ENCODE results near the gene TFB2M. TPM values are rescaled to one million over a fixed set of nuclear protein-coding genes. Genes with fewer than 3 reads are reported as not detected.
A peak's percentile ranks its signal among the peaks of the same experiment; 100 is the strongest.

Gene TFB2M
- total and polyA plus RNA-seq, 2 of the 13 experiments (the other 11 are each of a cell fraction or from before 2014, with no cell fraction given), result 15.7 to 31.4 TPM

DNA sequence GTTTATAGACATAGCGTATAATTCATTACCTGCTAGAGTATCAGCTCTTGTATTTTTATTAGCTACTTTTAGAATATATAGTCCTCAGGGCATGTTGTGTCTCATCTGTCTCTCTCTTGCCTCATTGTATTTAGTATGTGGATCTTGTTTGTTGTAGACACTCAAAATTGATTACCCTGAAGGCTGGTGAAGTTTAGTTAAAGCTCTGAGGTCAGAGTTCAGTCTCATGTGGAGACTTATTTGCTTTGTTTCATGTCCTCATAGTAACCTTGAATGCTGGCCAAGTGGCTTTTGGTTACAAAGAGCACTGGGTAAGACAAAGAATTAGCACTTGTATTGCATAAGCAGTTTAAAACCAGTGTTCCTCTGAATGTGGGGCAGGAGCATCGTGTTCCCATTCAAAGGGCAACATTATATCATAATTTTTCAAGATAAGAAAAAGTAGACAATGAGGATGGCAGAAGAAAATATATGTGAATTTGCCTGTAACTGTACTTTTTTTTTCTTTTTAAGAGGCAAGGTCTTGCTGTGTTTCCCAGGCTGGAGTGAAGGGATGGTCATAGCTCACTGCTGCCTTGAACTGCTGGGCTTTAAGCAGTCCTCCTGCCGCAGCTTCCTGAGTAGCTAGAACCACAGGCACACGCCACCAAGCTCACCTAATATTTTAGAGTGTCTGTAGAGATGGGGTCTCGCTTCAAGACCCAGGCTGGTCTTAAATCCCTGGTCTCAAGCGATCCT lies 17.6 kb upstream of the TFB2M start (continued):
- TF ChIP-seq, protein P1, sequence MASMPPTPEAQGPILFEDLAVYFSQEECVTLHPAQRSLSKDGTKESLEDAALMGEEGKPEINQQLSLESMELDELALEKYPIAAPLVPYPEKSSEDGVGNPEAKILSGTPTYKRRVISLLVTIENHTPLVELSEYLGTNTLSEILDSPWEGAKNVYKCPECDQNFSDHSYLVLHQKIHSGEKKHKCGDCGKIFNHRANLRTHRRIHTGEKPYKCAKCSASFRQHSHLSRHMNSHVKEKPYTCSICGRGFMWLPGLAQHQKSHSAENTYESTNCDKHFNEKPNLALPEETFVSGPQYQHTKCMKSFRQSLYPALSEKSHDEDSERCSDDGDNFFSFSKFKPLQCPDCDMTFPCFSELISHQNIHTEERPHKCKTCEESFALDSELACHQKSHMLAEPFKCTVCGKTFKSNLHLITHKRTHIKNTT (CRISPR knock-in tag; IDR thresholded peaks at IDR 0.05), result no peak
- TF ChIP-seq NAIF1 (CRISPR knock-in tag; IDR thresholded peaks at IDR 0.05; ENCODE audit: borderline replicate concordance) (no peak), HNRNPLL (IDR thresholded peaks at IDR 0.05; ENCODE audit: low read depth, low read length, poor library complexity, severe bottlenecking) (no peak), SIN3B (IDR thresholded peaks at IDR 0.05; ENCODE audit: low read length) (no peak), ZNF879 (CRISPR knock-in tag; IDR thresholded peaks at IDR 0.05) (no peak), ZNF225 (CRISPR knock-in tag; IDR thresholded peaks at IDR 0.05) (no peak), ZFP1 (CRISPR knock-in tag; IDR thresholded peaks at IDR 0.05) (0 out of 2 replicates have a peak, but pooled peaks have one; percentile 42), TOE1 (CRISPR knock-in tag; IDR thresholded peaks at IDR 0.05) (no peak), NONO (IDR thresholded peaks at IDR 0.05) (no peak), NONO (CRISPR knock-in tag; conservative IDR thresholded peaks at IDR 0.05) (peak; percentile 80), ZNF839 (CRISPR knock-in tag; IDR thresholded peaks at IDR 0.05; ENCODE audit: borderline replicate concordance) (no peak), ZSCAN21 (CRISPR knock-in tag; IDR thresholded peaks at IDR 0.05; ENCODE audit: borderline replicate concordance) (peak; percentile 83; the same call in 1 of the 2 replicates), KMT2A (CRISPR knock-in tag; IDR thresholded peaks at IDR 0.05) (peak; percentile 26; the same call in 1 of the 2 replicates), ZNF136 (CRISPR knock-in tag; IDR thresholded peaks at IDR 0.05; ENCODE audit: low read depth) (no peak), ZBTB42 (CRISPR knock-in tag; IDR thresholded peaks at IDR 0.05) (no peak)
- TF ChIP-seq, protein P2, sequence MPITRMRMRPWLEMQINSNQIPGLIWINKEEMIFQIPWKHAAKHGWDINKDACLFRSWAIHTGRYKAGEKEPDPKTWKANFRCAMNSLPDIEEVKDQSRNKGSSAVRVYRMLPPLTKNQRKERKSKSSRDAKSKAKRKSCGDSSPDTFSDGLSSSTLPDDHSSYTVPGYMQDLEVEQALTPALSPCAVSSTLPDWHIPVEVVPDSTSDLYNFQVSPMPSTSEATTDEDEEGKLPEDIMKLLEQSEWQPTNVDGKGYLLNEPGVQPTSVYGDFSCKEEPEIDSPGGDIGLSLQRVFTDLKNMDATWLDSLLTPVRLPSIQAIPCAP (CRISPR knock-in tag; IDR thresholded peaks at IDR 0.05; ENCODE audit: low read depth), result no peak
- TF ChIP-seq, protein P3, sequence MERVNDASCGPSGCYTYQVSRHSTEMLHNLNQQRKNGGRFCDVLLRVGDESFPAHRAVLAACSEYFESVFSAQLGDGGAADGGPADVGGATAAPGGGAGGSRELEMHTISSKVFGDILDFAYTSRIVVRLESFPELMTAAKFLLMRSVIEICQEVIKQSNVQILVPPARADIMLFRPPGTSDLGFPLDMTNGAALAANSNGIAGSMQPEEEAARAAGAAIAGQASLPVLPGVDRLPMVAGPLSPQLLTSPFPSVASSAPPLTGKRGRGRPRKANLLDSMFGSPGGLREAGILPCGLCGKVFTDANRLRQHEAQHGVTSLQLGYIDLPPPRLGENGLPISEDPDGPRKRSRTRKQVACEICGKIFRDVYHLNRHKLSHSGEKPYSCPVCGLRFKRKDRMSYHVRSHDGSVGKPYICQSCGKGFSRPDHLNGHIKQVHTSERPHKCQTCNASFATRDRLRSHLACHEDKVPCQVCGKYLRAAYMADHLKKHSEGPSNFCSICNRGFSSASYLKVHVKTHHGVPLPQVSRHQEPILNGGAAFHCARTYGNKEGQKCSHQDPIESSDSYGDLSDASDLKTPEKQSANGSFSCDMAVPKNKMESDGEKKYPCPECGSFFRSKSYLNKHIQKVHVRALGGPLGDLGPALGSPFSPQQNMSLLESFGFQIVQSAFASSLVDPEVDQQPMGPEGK (CRISPR knock-in tag; IDR thresholded peaks at IDR 0.05), result peak; percentile 59
- TF ChIP-seq, protein P4, sequence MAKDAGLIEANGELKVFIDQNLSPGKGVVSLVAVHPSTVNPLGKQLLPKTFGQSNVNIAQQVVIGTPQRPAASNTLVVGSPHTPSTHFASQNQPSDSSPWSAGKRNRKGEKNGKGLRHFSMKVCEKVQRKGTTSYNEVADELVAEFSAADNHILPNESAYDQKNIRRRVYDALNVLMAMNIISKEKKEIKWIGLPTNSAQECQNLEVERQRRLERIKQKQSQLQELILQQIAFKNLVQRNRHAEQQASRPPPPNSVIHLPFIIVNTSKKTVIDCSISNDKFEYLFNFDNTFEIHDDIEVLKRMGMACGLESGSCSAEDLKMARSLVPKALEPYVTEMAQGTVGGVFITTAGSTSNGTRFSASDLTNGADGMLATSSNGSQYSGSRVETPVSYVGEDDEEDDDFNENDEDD (CRISPR knock-in tag; IDR thresholded peaks at IDR 0.05; ENCODE audit: borderline replicate concordance), result no peak
- TF ChIP-seq, protein P5, sequence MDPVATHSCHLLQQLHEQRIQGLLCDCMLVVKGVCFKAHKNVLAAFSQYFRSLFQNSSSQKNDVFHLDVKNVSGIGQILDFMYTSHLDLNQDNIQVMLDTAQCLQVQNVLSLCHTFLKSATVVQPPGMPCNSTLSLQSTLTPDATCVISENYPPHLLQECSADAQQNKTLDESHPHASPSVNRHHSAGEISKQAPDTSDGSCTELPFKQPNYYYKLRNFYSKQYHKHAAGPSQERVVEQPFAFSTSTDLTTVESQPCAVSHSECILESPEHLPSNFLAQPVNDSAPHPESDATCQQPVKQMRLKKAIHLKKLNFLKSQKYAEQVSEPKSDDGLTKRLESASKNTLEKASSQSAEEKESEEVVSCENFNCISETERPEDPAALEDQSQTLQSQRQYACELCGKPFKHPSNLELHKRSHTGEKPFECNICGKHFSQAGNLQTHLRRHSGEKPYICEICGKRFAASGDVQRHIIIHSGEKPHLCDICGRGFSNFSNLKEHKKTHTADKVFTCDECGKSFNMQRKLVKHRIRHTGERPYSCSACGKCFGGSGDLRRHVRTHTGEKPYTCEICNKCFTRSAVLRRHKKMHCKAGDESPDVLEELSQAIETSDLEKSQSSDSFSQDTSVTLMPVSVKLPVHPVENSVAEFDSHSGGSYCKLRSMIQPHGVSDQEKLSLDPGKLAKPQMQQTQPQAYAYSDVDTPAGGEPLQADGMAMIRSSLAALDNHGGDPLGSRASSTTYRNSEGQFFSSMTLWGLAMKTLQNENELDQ (CRISPR knock-in tag; IDR thresholded peaks at IDR 0.05; ENCODE audit: borderline replicate concordance), result no peak
- TF ChIP-seq, protein P6, sequence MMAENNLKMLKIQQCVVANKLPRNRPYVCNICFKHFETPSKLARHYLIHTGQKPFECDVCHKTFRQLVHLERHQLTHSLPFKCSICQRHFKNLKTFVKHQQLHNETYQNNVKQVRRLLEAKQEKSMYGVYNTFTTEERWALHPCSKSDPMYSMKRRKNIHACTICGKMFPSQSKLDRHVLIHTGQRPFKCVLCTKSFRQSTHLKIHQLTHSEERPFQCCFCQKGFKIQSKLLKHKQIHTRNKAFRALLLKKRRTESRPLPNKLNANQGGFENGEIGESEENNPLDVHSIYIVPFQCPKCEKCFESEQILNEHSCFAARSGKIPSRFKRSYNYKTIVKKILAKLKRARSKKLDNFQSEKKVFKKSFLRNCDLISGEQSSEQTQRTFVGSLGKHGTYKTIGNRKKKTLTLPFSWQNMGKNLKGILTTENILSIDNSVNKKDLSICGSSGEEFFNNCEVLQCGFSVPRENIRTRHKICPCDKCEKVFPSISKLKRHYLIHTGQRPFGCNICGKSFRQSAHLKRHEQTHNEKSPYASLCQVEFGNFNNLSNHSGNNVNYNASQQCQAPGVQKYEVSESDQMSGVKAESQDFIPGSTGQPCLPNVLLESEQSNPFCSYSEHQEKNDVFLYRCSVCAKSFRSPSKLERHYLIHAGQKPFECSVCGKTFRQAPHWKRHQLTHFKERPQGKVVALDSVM (CRISPR knock-in tag; IDR thresholded peaks at IDR 0.05), result no peak
